Activated T-helper 2 cell treated with anti-CD3 and anti-CD28 coated beads, Interferon-gamma antibody, Interleukin-2, Interleukin-4, amounts not matched to agents 10 μg/mL and 5 μg/mL and 100 μg/mL, durations not matched to agents 14 hours and 24 hours and 36 hours (primary cell): ENCODE results near the gene USP25. TPM values are rescaled to one million over a fixed set of nuclear protein-coding genes. Genes with fewer than 3 reads are reported as not detected.

Experiments used
- DNase-seq: peaks from one replicate; pipeline ENCODE4 v3.0.0; 2021; ENCODE audit warnings: low spot score
- H3K27ac Mint-ChIP-seq: one replicate; pipeline ENCODE4 v1.8.0; 2021; ENCODE audit warnings: mixed read lengths
- H3K27me3 Mint-ChIP-seq: one replicate; pipeline ENCODE4 v1.8.0; 2021; ENCODE audit warnings: low read depth, mixed read lengths
- H3K36me3 Mint-ChIP-seq: one replicate; pipeline ENCODE4 v1.8.0; 2021; ENCODE audit warnings: low read depth, mixed read lengths
- H3K4me1 Mint-ChIP-seq: one replicate; pipeline ENCODE4 v1.8.0; 2021; ENCODE audit warnings: low read depth, mixed read lengths
- H3K4me3 Mint-ChIP-seq: one replicate; pipeline ENCODE4 v1.8.0; 2021; ENCODE audit warnings: low read depth, mild to moderate bottlenecking, moderate library complexity, mixed read lengths
- H3K9me3 Mint-ChIP-seq: one replicate; pipeline ENCODE4 v1.8.0; 2021; ENCODE audit warnings: mixed read lengths
- intact Hi-C: fragments of 100-400 bp; cut with micrococcal nuclease; formaldehyde crosslinking; loops from one replicate; pipeline ENCODE4 v1.15.1; 2023
- total RNA-seq: library from RNA; stranded (reverse); gene quantifications from 2 replicates; pipeline ENCODE4 v1.2.3, GENCODE V29; 2022

The USP25 gene
- total RNA-seq, 1 donor from 2014 or later: 21.7 TPM

DNA sequence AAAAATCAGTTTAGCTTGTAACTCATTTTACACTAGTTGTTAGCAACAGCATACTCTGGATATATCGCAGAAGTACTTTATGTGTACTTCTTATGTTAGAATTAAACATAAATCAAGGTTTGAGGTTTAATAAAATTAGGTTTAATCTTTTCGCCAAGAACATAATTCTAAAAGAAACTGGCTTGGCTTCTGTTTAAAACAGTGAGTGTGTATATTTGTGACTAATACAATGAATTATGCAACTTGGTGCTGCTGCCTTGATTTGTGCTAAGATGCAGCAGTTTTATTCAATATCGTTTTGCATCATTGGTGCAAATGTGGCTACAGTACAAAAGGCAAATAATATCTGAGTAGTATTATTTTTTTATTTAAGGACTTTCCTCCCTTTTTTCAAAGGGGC lies 44.8 kb downstream of the USP25 start:
- H3K4me1 Mint-ChIP-seq: peaks cover 18% of the 10 kb centered on the region
- intact Hi-C loops: no loop called here
- H3K27me3 Mint-ChIP-seq: no peaks in the 10 kb centered on the region

DNA sequence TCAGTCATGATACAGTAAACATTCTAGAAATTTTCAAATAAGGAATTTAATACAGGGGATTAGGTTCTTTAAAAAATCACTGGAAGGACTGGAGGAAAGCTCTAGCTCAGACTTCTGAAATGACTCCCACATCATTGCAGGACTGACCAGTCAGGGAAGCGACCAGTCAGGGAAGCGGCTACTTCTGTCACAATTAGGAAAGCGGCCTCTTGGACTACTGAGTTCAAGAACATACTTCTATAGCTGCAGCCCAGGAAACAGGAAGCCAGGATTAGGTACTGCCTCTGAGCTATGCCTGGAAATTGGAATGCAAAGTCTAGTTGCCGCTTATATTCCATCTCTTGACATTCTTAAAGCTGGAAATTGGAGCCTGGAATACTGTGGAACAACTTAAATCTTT lies 45.5 kb downstream of the USP25 start:
- H3K4me1 Mint-ChIP-seq: peaks cover 16% of the 10 kb centered on the region
- H3K27ac Mint-ChIP-seq: no peak overlapping the region
- intact Hi-C loops: loop anchor here (5.0 kb wide), 1 partner anchor 43 kb away; no protein-coding TSS in a partner anchor
- peaks cover 22% of the 10 kb centered on the region for H3K36me3 Mint-ChIP-seq
- H3K4me3 Mint-ChIP-seq: no peak overlapping the region
- no peak for DNase-seq
- H3K9me3 Mint-ChIP-seq: no peaks in the 10 kb centered on the region
- H3K27me3 Mint-ChIP-seq: no peaks in the 10 kb centered on the region

More for the DNA sequence above, 44.8 kb downstream of the USP25 start:
- no peaks in the 10 kb centered on the region for H3K9me3 Mint-ChIP-seq
- H3K4me3 Mint-ChIP-seq: no peak overlapping the region
- H3K27ac Mint-ChIP-seq: no peak overlapping the region
- H3K36me3 Mint-ChIP-seq: peaks cover 24% of the 10 kb centered on the region
- DNase-seq: no peak

DNA sequence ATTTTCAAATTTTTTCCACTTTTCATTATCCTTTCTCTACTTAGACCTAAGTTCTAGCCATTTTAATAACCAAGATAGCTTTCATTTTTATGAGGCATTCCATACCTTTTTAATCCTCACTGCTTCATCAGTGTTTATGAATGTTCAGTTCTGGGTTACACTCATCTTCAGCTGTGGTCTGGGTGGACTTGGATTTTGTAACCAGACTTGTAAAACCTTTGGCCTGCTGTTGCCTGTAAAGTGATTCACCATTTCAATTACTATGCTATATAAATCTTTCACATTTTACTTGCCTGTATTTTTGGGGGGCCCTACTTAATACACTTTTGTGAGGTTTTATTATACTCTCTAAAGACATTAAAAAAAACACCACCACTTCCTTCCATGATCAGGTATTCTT lies 46.2 kb downstream of the USP25 start:
- peaks cover 14% of the 10 kb centered on the region for H3K4me1 Mint-ChIP-seq
- no peaks in the 10 kb centered on the region for H3K9me3 Mint-ChIP-seq
- no peak for DNase-seq
- peaks cover 24% of the 10 kb centered on the region for H3K36me3 Mint-ChIP-seq
- no peaks in the 10 kb centered on the region for H3K27me3 Mint-ChIP-seq
- H3K27ac Mint-ChIP-seq: no peak overlapping the region
- no peak overlapping the region for H3K4me3 Mint-ChIP-seq
- intact Hi-C loops: loop anchor here (5.0 kb wide), 1 partner anchor 44 kb away; no protein-coding TSS in a partner anchor

GRCh38 chr21:15776818-15777217 lies 47.0 kb downstream of the USP25 start:
- Mint-ChIP-seq H3K4me1 (peaks cover 14% of the 10 kb centered on the region), H3K27me3 (no peaks in the 10 kb centered on the region), H3K36me3 (peaks cover 29% of the 10 kb centered on the region), H3K4me3 (no peak overlapping the region), H3K27ac (no peak overlapping the region), H3K9me3 (no peaks in the 10 kb centered on the region)
- no peak for DNase-seq
- intact Hi-C loops: loop anchor here (5.0 kb wide), 1 partner anchor 45 kb away; no protein-coding TSS in a partner anchor

DNA sequence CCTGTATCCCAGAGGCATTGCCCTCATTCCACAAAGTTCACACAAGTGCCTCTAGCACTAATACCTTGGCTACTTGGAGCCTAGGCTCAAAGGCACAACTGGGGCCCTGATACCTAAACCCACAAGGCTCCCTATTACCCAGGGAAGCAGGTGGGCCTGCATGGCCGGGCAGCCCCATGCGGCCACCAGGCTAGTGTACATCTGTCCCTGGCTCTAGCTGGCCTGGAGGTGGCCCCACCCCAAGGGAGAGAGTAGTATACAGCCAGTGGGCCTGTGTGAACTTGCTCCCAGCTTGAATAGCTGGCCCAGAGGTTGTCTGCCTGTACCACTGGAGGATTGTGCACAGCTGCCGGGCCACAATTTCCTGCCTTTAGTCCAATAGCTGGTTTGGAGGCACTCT lies 52.2 kb downstream of the USP25 start:
- no peaks in the 10 kb centered on the region for H3K27me3 Mint-ChIP-seq
- H3K4me3 Mint-ChIP-seq: no peak overlapping the region
- intact Hi-C loops: no loop called here
- H3K27ac Mint-ChIP-seq: no peak overlapping the region
- H3K4me1 Mint-ChIP-seq: peaks cover 2% of the 10 kb centered on the region
- peaks cover 10% of the 10 kb centered on the region for H3K9me3 Mint-ChIP-seq
- DNase-seq: no peak
- H3K36me3 Mint-ChIP-seq: peaks cover 30% of the 10 kb centered on the region

- no peaks in the 10 kb centered on the region for H3K9me3 Mint-ChIP-seq
- H3K27me3 Mint-ChIP-seq: no peaks in the 10 kb centered on the region
- peaks cover 9% of the 10 kb centered on the region for H3K4me1 Mint-ChIP-seq
- no peak overlapping the region for H3K4me3 Mint-ChIP-seq
- intact Hi-C loops: no loop called here
- no peak for DNase-seq
- peaks cover 10% of the 10 kb centered on the region for H3K36me3 Mint-ChIP-seq
- no peak overlapping the region for H3K27ac Mint-ChIP-seq
Observed at GRCh38 chr21:15788847-15789523, 59.2 kb downstream of the USP25 start.

- Mint-ChIP-seq H3K36me3 (peaks cover 23% of the 10 kb centered on the region), H3K9me3 (no peaks in the 10 kb centered on the region), H3K4me1 (peaks cover 40% of the 10 kb centered on the region), H3K4me3 (no peak overlapping the region), H3K27ac (no peak overlapping the region), H3K27me3 (no peaks in the 10 kb centered on the region)
- no peak for DNase-seq
- intact Hi-C loops: no loop called here
Observed at GRCh38 chr21:15793109-15793508, 63.3 kb downstream of the USP25 start.

GRCh38 chr21:15793550-15794235 lies 63.9 kb downstream of the USP25 start:
- no peak overlapping the region for H3K4me3 Mint-ChIP-seq
- H3K27me3 Mint-ChIP-seq: no peaks in the 10 kb centered on the region
- no peak overlapping the region for H3K27ac Mint-ChIP-seq
- intact Hi-C loops: no loop called here
- H3K9me3 Mint-ChIP-seq: no peaks in the 10 kb centered on the region
- peaks cover 42% of the 10 kb centered on the region for H3K4me1 Mint-ChIP-seq
- DNase-seq: no peak
- peaks cover 20% of the 10 kb centered on the region for H3K36me3 Mint-ChIP-seq

GRCh38 chr21:15794277-15794912 lies 64.6 kb downstream of the USP25 start:
- H3K9me3 Mint-ChIP-seq: no peaks in the 10 kb centered on the region
- intact Hi-C loops: no loop called here
- DNase-seq: no peak
- H3K4me3 Mint-ChIP-seq: no peak overlapping the region
- peaks cover 42% of the 10 kb centered on the region for H3K4me1 Mint-ChIP-seq
- no peak overlapping the region for H3K27ac Mint-ChIP-seq
- H3K36me3 Mint-ChIP-seq: peaks cover 20% of the 10 kb centered on the region
- H3K27me3 Mint-ChIP-seq: no peaks in the 10 kb centered on the region

GRCh38 chr21:15795533-15795932 lies 65.8 kb downstream of the USP25 start:
- peak overlapping the region; percentile 38 for H3K27ac Mint-ChIP-seq
- no peaks in the 10 kb centered on the region for H3K27me3 Mint-ChIP-seq
- H3K9me3 Mint-ChIP-seq: no peaks in the 10 kb centered on the region
- DNase-seq: no peak
- H3K36me3 Mint-ChIP-seq: peaks cover 21% of the 10 kb centered on the region
- peaks cover 42% of the 10 kb centered on the region for H3K4me1 Mint-ChIP-seq
- intact Hi-C loops: no loop called here
- no peak overlapping the region for H3K4me3 Mint-ChIP-seq

DNA sequence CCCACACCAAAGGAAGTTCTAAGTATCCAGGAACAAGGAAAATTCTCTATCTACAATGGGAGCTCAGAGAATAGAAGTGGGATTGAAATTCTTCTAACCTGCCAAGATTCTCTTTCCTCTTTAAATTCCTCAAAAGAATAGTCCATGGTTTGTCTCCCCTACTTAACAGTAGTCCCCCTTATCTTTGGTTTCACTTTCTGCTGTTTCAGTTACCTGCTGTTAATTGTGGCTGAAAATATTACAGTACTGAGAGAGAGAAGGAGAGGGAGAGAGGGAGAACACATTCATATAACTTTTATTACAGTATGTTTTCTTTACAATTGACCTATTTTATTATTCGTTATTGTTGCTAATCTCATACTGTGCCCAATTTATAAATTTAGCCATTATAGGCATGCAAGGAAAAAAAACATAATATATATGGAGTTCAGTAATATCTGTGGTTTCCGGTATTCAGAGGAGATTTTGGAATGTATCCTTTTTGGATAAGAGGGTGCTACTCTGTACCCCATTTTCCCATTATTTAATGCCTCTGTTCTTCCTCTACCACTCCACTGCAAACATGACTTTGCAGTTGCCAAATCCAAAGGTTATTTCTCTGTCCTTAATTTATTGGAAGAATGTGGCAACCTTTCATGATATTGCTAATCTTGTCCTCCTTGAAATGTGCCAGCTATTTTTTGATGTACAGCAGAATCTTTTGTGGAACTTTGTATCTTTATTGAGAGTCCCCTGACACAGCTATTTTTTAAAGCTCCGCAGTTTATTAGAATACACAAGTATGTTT lies 68.0 kb downstream of the USP25 start:
- no peak for DNase-seq
- H3K27ac Mint-ChIP-seq: no peak overlapping the region
- peaks cover 27% of the 10 kb centered on the region for H3K36me3 Mint-ChIP-seq
- no peaks in the 10 kb centered on the region for H3K9me3 Mint-ChIP-seq
- no peak overlapping the region for H3K4me3 Mint-ChIP-seq
- H3K4me1 Mint-ChIP-seq: peaks cover 43% of the 10 kb centered on the region
- no peaks in the 10 kb centered on the region for H3K27me3 Mint-ChIP-seq
- intact Hi-C loops: no loop called here

- Mint-ChIP-seq H3K9me3 (no peaks in the 10 kb centered on the region), H3K27ac (no peak overlapping the region), H3K4me1 (peaks cover 29% of the 10 kb centered on the region), H3K4me3 (no peak overlapping the region), H3K27me3 (no peaks in the 10 kb centered on the region), H3K36me3 (peaks cover 29% of the 10 kb centered on the region)
- intact Hi-C loops: no loop called here
- no peak for DNase-seq
Observed at GRCh38 chr21:15801352-15801863, 71.6 kb downstream of the USP25 start.
